Inflammatory macrophage treated with lipopolysaccharide for 4 hours (primary cell): ENCODE data around the gene OARD1.
A peak's percentile ranks its signal among the peaks of the same experiment; 100 is the strongest.

Experiments
- DNase-seq: peaks from one replicate; pipeline ENCODE4 v3.0.0-alpha.2; 2020

Gene OARD1

GRCh38 chr6:41074692-41075436, 2.7 kb upstream of the OARD1 start:
- no peak for DNase-seq

- no peak for DNase-seq
These were observed 2.0 kb upstream of the OARD1 start for GRCh38 chr6:41073968-41074691.

- peak; percentile 65 for DNase-seq
These were observed 1.2 kb upstream of the OARD1 start for GRCh38 chr6:41073203-41073967.

GRCh38 chr6:41072836-41073202, 663 bp upstream of the OARD1 start, which contains the start of gene NFYA:
NFYA (plus strand) TSS chr6:41072974; CDS start chr6:41079090, 6,116 bp downstream.
- no peak for DNase-seq

- DNase-seq = no peak
These were observed 644 bp downstream of the OARD1 start for GRCh38 chr6:41071501-41071922.

- peak; percentile 73 for DNase-seq
These were observed 5.3 kb downstream of the OARD1 start for GRCh38 chr6:41066867-41067304.

GRCh38 chr6:41065550-41066026, 6.6 kb downstream of the OARD1 start:
- no peak for DNase-seq

- DNase-seq = no peak
These were observed 7.3 kb downstream of the OARD1 start for GRCh38 chr6:41064841-41065240.

GRCh38 chr6:41063884-41064285, 8.3 kb downstream of the OARD1 start:
- DNase-seq = no peak

- no peak for DNase-seq
These were observed 10.1 kb downstream of the OARD1 start for GRCh38 chr6:41062056-41062455.

- no peak for DNase-seq
These were observed 10.9 kb downstream of the OARD1 start for GRCh38 chr6:41061196-41061726.

- no peak for DNase-seq
These were observed 12.6 kb downstream of the OARD1 start for GRCh38 chr6:41059556-41059955.

- no peak for DNase-seq
These were observed 13.4 kb downstream of the OARD1 start for GRCh38 chr6:41058783-41059181.

- no peak for DNase-seq
These were observed 15.2 kb downstream of the OARD1 start for GRCh38 chr6:41056768-41057490.

GRCh38 chr6:41055149-41055548, 17.0 kb downstream of the OARD1 start:
- no peak for DNase-seq

GRCh38 chr6:41054511-41054910, 17.6 kb downstream of the OARD1 start:
- DNase-seq = no peak

- no peak for DNase-seq
These were observed 19.1 kb downstream of the OARD1 start, which contains the start of gene APOBEC2 for GRCh38 chr6:41053041-41053440. APOBEC2 (plus strand) TSS chr6:41053202; CDS start chr6:41053348, 146 bp downstream.

- DNase-seq = peak; percentile 44
These were observed 20.3 kb downstream of the OARD1 start for GRCh38 chr6:41051873-41052272.

GRCh38 chr6:41050536-41050935, 21.6 kb downstream of the OARD1 start:
- no peak for DNase-seq

GRCh38 chr6:41049955-41050354, 22.2 kb downstream of the OARD1 start:
- no peak for DNase-seq

- DNase-seq = no peak
These were observed 22.6 kb downstream of the OARD1 start for GRCh38 chr6:41049521-41049920.
